ENCODE results near the gene SYTL5.

Gene SYTL5

DNA sequence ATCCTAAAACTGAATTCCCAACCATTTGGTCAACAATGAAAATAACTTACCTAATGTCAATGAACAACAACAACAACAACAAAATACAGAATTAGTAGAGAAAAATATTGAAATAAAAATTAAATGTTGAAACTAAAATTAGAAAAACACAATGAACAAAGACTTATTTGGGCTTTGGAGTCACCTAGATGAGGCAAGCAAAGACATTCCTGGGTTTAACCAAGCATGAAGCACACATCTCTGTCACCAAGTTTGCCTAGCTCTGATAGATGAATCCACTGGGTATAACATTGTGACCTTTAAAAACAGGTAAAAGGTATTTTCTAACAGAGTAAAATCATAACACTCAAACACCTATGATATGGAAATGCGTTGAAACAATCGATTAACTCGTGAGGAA lies 13.2 kb upstream of the SYTL5 start:
- WGBS (ENCODE audit: insufficient coverage, insufficient read length): no CpG with 5 or more reads among the region's 3 CpGs
- Histone ChIP-seq H3K4me3 (ENCODE audit: low read length) (no peak overlapping the region), H3K27ac (ENCODE audit: low read length) (no peak overlapping the region), H3K36me3 (ENCODE audit: control insufficient read depth, insufficient read depth, low read length) (no peaks in the 10 kb centered on the region), H3K27me3 (ENCODE audit: control insufficient read depth, insufficient read depth, low read length) (no peaks in the 10 kb centered on the region), H3K9me3 (ENCODE audit: control insufficient read depth, insufficient read depth, low read length) (no peaks in the 10 kb centered on the region), H3K4me1 (ENCODE audit: control insufficient read depth, insufficient read depth, low read length) (peaks cover 2% of the 10 kb centered on the region; the same call in 1 of the 2 replicates)
- no peak for DNase-seq (ENCODE audit: low read depth, low spot score)

DNA sequence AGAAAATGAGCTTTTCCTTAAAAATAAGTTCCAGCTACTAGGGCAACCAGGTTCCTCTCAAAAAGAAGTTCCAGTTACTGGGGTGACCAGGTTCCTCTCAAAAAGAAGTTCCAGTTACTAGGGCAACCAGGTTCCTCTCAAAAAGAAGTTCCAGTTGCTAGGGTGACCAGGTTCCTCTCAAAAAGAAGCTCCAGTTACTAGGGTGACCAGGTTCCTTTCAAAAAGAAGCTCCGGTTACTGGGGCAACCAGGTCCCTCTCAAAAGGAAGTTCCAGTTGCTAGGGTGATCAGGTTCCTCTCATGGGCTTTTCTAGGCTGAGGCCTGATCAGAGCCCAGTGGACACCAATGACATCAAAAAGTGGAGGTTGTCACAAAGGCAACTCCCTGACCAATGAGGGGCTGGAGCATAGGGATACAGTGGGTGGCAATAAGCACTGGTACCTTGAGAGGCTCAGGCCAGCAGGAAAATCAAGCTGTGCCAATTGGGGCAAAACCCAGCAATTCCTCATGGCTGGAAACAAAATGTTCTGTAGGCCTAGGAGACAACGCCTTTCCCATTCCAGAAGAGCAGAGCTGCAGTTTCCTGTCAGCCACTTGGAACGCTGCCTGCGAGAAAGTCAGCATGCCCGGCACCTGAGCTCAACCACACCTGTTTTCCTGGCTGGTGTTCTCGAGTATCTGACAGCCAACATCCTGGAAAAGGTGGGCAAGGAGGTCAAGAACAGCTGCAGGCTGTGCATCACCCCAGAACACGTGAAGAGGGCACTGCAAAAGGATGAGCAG lies 12.3 kb upstream of the SYTL5 start:
- Histone ChIP-seq H3K27me3 (ENCODE audit: control insufficient read depth, insufficient read depth, low read length) (no peaks in the 10 kb centered on the region), H3K9me3 (ENCODE audit: control insufficient read depth, insufficient read depth, low read length) (no peaks in the 10 kb centered on the region), H3K4me1 (ENCODE audit: control insufficient read depth, insufficient read depth, low read length) (peaks cover 2% of the 10 kb centered on the region; the same call in 1 of the 2 replicates), H3K36me3 (ENCODE audit: control insufficient read depth, insufficient read depth, low read length) (no peaks in the 10 kb centered on the region), H3K27ac (ENCODE audit: low read length) (no peak overlapping the region), H3K4me3 (ENCODE audit: low read length) (no peak overlapping the region)
- no CpG with 5 or more reads among the region's 7 CpGs for WGBS (ENCODE audit: insufficient coverage, insufficient read length)
- peak; percentile 64 for DNase-seq (ENCODE audit: low read depth, low spot score)

DNA sequence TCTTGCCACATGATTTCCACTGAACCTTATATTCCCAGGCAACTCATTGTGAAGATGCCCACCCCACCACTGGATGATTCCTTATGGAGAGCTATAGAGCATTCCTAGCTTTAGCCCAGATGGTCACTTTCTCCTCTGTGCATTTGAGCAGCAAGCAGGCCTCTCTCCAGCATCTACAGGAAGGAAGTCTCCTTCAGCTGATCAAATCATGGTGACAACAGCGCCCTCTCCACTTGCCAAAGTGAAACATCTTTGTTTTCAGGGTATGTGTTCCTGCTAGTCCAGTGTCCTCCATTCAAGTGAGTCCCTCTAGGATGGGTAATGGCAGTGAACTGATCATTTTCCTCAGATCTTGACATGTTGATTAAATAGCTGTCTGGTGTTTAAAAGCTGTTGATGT lies 10.9 kb upstream of the SYTL5 start:
- no peaks in the 10 kb centered on the region for H3K27me3 ChIP-seq (ENCODE audit: control insufficient read depth, insufficient read depth, low read length)
- H3K4me1 ChIP-seq (ENCODE audit: control insufficient read depth, insufficient read depth, low read length): peaks cover 2% of the 10 kb centered on the region; the same call in 1 of the 2 replicates
- no peak for DNase-seq (ENCODE audit: low read depth, low spot score)
- no peak overlapping the region for H3K27ac ChIP-seq (ENCODE audit: low read length)
- WGBS (ENCODE audit: insufficient coverage, insufficient read length): no CpG with 5 or more reads among the region's 1 CpG
- H3K36me3 ChIP-seq (ENCODE audit: control insufficient read depth, insufficient read depth, low read length): no peaks in the 10 kb centered on the region
- no peak overlapping the region for H3K4me3 ChIP-seq (ENCODE audit: low read length)
- H3K9me3 ChIP-seq (ENCODE audit: control insufficient read depth, insufficient read depth, low read length): no peaks in the 10 kb centered on the region

DNA sequence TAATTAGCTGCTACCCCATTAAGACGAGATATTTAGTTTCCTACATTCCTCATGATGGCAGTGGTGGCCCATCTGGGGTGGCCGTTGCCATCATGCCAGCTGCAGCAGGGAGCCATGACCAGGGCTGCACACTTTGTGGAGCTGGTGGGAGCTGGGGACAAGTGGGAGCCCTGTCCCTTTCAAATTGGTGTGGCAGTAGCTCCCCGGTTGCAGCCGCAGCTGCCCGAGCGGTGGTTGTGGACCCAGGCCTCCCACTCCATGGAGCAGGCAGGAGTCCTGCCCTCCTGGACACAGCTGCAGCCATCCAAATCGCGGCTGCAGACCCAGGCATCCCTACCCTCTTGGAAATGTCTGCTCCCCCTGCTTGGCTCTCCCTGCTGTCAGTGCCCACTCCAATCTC lies 9.3 kb upstream of the SYTL5 start:
- WGBS (ENCODE audit: insufficient coverage, insufficient read length): no CpG with 5 or more reads among the region's 8 CpGs
- H3K4me3 ChIP-seq (ENCODE audit: low read length): no peak overlapping the region
- DNase-seq (ENCODE audit: low read depth, low spot score): no peak

DNA sequence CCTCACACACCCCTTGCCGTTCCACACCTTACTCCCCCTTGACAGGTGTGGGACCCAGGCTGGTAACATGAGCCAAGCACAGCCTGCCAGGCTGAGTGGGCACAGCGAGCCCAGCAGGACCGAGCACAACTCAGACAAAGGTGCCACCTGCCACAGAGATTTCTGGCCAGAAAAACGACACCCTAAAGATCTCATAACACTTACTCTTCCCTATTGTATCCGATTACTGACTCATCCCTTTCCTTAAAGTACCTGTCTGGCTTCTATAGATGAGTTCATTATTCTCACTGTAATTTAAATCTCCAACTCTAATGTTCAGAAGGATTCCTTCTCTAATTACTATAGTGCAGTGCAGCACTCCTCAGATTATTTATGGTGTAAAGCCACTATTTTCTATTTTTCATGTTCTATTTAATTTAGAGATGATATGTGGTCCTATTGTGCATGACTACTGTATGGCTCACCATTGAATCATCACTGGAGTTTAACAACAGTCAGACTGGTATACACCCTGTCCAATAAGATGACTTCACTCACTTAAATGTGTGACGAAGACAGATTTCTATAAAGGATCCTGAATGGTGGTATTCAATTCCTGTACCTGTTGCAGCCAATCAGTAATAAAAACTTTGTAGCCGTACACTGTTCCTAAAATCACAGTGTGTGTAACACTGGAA lies 7.6 kb upstream of the SYTL5 start:
- DNase-seq (ENCODE audit: low read depth, low spot score): no peak
- Histone ChIP-seq H3K36me3 (ENCODE audit: control insufficient read depth, insufficient read depth, low read length) (no peaks in the 10 kb centered on the region), H3K4me1 (ENCODE audit: control insufficient read depth, insufficient read depth, low read length) (peaks cover 2% of the 10 kb centered on the region; the same call in 1 of the 2 replicates), H3K4me3 (ENCODE audit: low read length) (no peak overlapping the region), H3K9me3 (ENCODE audit: control insufficient read depth, insufficient read depth, low read length) (no peaks in the 10 kb centered on the region), H3K27ac (ENCODE audit: low read length) (no peak overlapping the region), H3K27me3 (ENCODE audit: control insufficient read depth, insufficient read depth, low read length) (no peaks in the 10 kb centered on the region)
- no CpG with 5 or more reads among the region's 7 CpGs for WGBS (ENCODE audit: insufficient coverage, insufficient read length)

More for the DNA sequence above, 9.3 kb upstream of the SYTL5 start:
- Histone ChIP-seq H3K27me3 (ENCODE audit: control insufficient read depth, insufficient read depth, low read length) (no peaks in the 10 kb centered on the region), H3K36me3 (ENCODE audit: control insufficient read depth, insufficient read depth, low read length) (no peaks in the 10 kb centered on the region), H3K27ac (ENCODE audit: low read length) (no peak overlapping the region), H3K4me1 (ENCODE audit: control insufficient read depth, insufficient read depth, low read length) (peaks cover 2% of the 10 kb centered on the region; the same call in 1 of the 2 replicates), H3K9me3 (ENCODE audit: control insufficient read depth, insufficient read depth, low read length) (no peaks in the 10 kb centered on the region)

DNA sequence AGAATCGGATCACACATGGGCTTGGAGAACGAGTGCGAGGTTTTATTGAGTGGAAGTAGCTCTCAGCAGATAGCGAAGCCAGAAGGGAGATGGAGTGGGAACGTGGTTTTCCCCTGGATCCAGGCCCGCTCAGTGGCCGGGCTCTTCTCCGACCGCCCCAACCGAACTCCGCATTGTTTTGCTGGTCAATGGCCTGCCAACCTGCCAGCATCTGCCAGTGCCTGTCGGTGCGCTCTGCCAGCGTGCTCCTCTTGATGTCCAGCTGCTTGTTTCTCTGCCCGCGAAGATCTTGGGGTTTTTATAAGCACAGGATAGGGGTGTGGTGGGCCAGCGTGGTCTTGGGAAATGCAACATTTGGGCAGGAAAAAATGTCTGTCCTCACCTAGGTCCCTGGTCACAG lies 5.6 kb upstream of the SYTL5 start:
- DNase-seq (ENCODE audit: low read depth, low spot score): no peak
- H3K36me3 ChIP-seq (ENCODE audit: control insufficient read depth, insufficient read depth, low read length): no peaks in the 10 kb centered on the region
- no peak overlapping the region for H3K4me3 ChIP-seq (ENCODE audit: low read length)
- no peaks in the 10 kb centered on the region for H3K9me3 ChIP-seq (ENCODE audit: control insufficient read depth, insufficient read depth, low read length)
- no peaks in the 10 kb centered on the region for H3K4me1 ChIP-seq (ENCODE audit: control insufficient read depth, insufficient read depth, low read length)
- H3K27ac ChIP-seq (ENCODE audit: low read length): no peak overlapping the region
- WGBS (ENCODE audit: insufficient coverage, insufficient read length): no CpG with 5 or more reads among the region's 17 CpGs
- no peaks in the 10 kb centered on the region for H3K27me3 ChIP-seq (ENCODE audit: control insufficient read depth, insufficient read depth, low read length)

DNA sequence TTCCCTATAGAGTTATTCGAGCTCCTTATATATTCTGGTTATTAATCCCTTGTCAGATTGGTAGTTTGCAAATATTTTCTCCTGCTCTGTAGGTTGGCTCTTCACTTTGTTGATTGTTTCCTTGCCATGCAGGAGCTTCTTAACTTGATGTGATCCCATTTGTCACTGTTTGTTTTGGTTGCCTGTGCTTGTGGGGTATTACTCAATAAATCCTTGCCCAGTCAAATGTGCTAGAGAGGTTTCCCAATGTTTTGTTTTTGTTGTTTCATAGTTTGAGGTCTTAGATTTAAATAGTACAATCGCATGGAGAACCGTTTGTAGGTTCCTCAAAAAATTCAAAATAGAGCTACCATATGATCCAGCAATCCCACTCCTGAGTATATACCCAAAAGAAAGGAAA lies 2.3 kb upstream of the SYTL5 start:
- Histone ChIP-seq H3K36me3 (ENCODE audit: control insufficient read depth, insufficient read depth, low read length) (no peaks in the 10 kb centered on the region), H3K27ac (ENCODE audit: low read length) (no peak overlapping the region), H3K4me1 (ENCODE audit: control insufficient read depth, insufficient read depth, low read length) (no peaks in the 10 kb centered on the region), H3K4me3 (ENCODE audit: low read length) (no peak overlapping the region), H3K27me3 (ENCODE audit: control insufficient read depth, insufficient read depth, low read length) (no peaks in the 10 kb centered on the region), H3K9me3 (ENCODE audit: control insufficient read depth, insufficient read depth, low read length) (no peaks in the 10 kb centered on the region)
- DNase-seq (ENCODE audit: low read depth, low spot score): no peak
- no CpG with 5 or more reads among the region's 3 CpGs for WGBS (ENCODE audit: insufficient coverage, insufficient read length)

- Histone ChIP-seq H3K9me3 (ENCODE audit: control insufficient read depth, insufficient read depth, low read length) (no peaks in the 10 kb centered on the region), H3K36me3 (ENCODE audit: control insufficient read depth, insufficient read depth, low read length) (no peaks in the 10 kb centered on the region), H3K27me3 (ENCODE audit: control insufficient read depth, insufficient read depth, low read length) (no peaks in the 10 kb centered on the region), H3K4me1 (ENCODE audit: control insufficient read depth, insufficient read depth, low read length) (no peaks in the 10 kb centered on the region), H3K4me3 (ENCODE audit: low read length) (no peak overlapping the region), H3K27ac (ENCODE audit: low read length) (no peak overlapping the region)
- DNase-seq (ENCODE audit: low read depth, low spot score): no peak
These were observed 425 bp downstream of the SYTL5 start for GRCh38 chrX:38006778-38007177.

DNA sequence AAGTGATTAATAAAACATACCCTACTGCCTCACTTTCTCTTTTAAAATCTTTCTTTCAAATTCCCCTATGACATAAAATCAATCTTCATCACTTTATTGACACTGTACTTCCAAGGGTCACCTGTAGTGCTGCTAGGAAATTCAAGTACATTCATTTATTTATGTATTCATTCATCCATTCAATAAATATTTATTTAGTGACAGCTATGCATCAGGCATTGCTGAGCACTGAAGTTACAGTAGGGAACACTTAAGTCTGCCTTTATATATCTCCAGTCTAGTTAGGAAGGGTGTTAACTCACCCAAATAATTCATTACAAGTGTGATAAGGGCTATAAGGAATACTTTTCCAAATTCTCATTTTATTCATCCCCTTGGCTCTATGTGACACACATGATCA lies 2.3 kb downstream of the SYTL5 start:
- Histone ChIP-seq H3K36me3 (ENCODE audit: control insufficient read depth, insufficient read depth, low read length) (no peaks in the 10 kb centered on the region), H3K4me3 (ENCODE audit: low read length) (no peak overlapping the region), H3K27me3 (ENCODE audit: control insufficient read depth, insufficient read depth, low read length) (no peaks in the 10 kb centered on the region), H3K4me1 (ENCODE audit: control insufficient read depth, insufficient read depth, low read length) (no peaks in the 10 kb centered on the region), H3K9me3 (ENCODE audit: control insufficient read depth, insufficient read depth, low read length) (no peaks in the 10 kb centered on the region), H3K27ac (ENCODE audit: low read length) (no peak overlapping the region)
- DNase-seq (ENCODE audit: low read depth, low spot score): no peak

DNA sequence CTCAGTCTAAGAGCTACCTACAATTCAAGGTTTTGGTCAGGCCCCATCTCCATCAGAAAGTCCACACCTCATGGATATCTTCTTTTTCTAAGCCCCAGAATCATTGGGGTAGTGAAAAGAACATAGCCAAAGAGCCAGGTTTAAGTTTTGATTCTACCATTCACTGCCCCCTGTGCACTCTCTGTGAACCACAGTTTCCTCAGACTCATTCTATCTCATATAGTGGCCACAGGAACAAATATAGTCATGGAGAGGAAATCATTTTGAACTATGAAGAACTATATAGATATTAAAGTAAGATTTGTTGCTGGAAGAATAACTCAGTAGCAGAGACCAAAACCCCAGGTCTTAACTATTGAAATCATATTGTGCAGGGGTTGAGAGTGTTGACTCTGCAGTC lies 3.3 kb downstream of the SYTL5 start:
- Histone ChIP-seq H3K27me3 (ENCODE audit: control insufficient read depth, insufficient read depth, low read length) (no peaks in the 10 kb centered on the region), H3K4me3 (ENCODE audit: low read length) (no peak overlapping the region), H3K27ac (ENCODE audit: low read length) (no peak overlapping the region), H3K9me3 (ENCODE audit: control insufficient read depth, insufficient read depth, low read length) (no peaks in the 10 kb centered on the region), H3K36me3 (ENCODE audit: control insufficient read depth, insufficient read depth, low read length) (no peaks in the 10 kb centered on the region), H3K4me1 (ENCODE audit: control insufficient read depth, insufficient read depth, low read length) (no peaks in the 10 kb centered on the region)
- no peak for DNase-seq (ENCODE audit: low read depth, low spot score)
